Activated naive CD4-positive, alpha-beta T cell (primary cell): ENCODE data around the gene SFN.
"Not testable (repeated sequence)": the region's sequence is repeated elsewhere in the genome, so short reads cannot be mapped to it uniquely, and the experiment has no call there.

ENCODE experiments used
- DNase-seq, 4 experiments: peaks; one replicate each; lab custom pipeline; 2025; lab: John Stamatoyannopoulos, UW

SFN gene

GRCh38 chr1:26864610-26865480 is 1.9 kb downstream of the SFN start:
- DNase-seq: peak; percentile 73 to 91 (median 83)

- DNase-seq: not testable (repeated sequence)
Observed at GRCh38 chr1:26873097-26873496, 10.1 kb downstream of the SFN start.

GRCh38 chr1:26874896-26875295 is 11.9 kb downstream of the SFN start:
- DNase-seq: no peak

- DNase-seq: no peak
Observed at GRCh38 chr1:26877326-26877725, 14.4 kb downstream of the SFN start.

- DNase-seq: no peak
Observed at GRCh38 chr1:26879793-26880192, 16.8 kb downstream of the SFN start.

GRCh38 chr1:26881611-26882010 is 18.7 kb downstream of the SFN start:
- not testable (repeated sequence) for DNase-seq

- no peak for DNase-seq
Observed at GRCh38 chr1:26882696-26883463, 19.9 kb downstream of the SFN start.

GRCh38 chr1:26887125-26887524 is 24.2 kb downstream of the SFN start:
- DNase-seq: no peak

GRCh38 chr1:26888231-26888630 is 25.3 kb downstream of the SFN start:
- DNase-seq: no peak

- DNase-seq: peak; percentile 28 to 72 (median 44)
Observed at GRCh38 chr1:26889551-26890466, 26.9 kb downstream of the SFN start, which contains the start of gene GPN2. Gene GPN2, minus strand, starts transcription at chr1:26890283. Its CDS starts 187 bp downstream, at chr1:26890096.

GRCh38 chr1:26890467-26890796 is 27.5 kb downstream of the SFN start:
- DNase-seq: no peak

GRCh38 chr1:26894263-26894662 is 31.3 kb downstream of the SFN start:
- DNase-seq: no peak

GRCh38 chr1:26897351-26897750 is 34.4 kb downstream of the SFN start:
- DNase-seq: no peak

- DNase-seq: peak; percentile 62 to 80 (median 75)
Observed at GRCh38 chr1:26900001-26900814, 37.3 kb downstream of the SFN start, which contains the start of gene GPATCH3. Gene GPATCH3, minus strand, starts transcription at chr1:26900467. Its CDS starts 25 bp downstream, at chr1:26900442.

GRCh38 chr1:26900815-26901511 is 38.0 kb downstream of the SFN start:
- DNase-seq: no peak

GRCh38 chr1:26907071-26907917 is 44.3 kb downstream of the SFN start:
- DNase-seq: no peak

- no peak for DNase-seq
Observed at GRCh38 chr1:26909951-26910342, 47.0 kb downstream of the SFN start.

GRCh38 chr1:26910343-26911160 is 47.6 kb downstream of the SFN start:
- no peak for DNase-seq
